Erythroblast (primary cell): Measurements from ENCODE around the gene FKBP6.

Experiments
- GATA1 ChIP-seq: IDR thresholded peaks from 2 replicates; pipeline ENCODE4 v1.6.1; 2011; ENCODE audit warnings: low read depth, mild to moderate bottlenecking, control low read depth, low read length, moderate library complexity
- POLR2A ChIP-seq: IDR thresholded peaks from 2 replicates; pipeline ENCODE4 v1.6.1; 2011; ENCODE audit warnings: mild to moderate bottlenecking, low read length

DNA sequence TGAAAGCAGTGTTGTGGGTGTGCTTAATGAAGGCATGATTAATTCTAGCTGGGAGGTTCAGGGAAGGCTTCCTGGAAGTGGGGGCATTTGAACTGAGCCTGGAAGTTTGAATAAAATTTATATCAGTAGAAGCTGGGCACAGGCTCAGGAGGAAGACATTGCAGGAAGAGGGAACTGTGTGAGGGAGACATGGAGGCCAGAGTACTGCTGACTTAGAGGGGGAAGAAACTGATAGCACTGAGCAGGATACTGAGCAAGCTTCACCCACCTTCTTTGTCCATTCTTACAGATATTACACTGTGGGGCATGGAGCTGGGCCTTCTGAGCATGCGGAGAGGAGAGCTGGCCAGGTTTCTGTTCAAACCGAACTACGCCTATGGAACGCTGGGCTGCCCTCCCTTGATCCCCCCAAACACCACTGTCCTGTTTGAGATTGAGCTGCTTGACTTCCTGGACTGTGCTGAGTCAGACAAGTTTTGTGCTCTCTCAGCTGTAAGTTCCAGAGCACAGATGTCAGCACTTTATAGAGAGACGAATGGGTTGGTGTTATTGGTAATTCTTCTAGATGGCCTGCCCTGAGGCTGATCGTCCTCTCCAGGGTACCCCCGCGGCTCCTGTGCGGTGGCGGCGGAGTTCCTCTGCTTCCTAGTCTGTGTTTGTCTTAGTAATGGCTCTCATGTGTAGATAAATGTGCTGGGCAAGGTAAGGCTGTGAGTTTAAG is 2.1 kb downstream of the FKBP6 start:
- TF ChIP-seq POLR2A (no peak), GATA1 (no peak)
